Measurements from ENCODE around the gene KIAA0232.

KIAA0232 gene

GRCh38 chr4:6916587-6917460 is 134.3 kb downstream of the KIAA0232 start:
- DNase-seq (ENCODE audit: low read depth) = no peak

- no peak for DNase-seq (ENCODE audit: low read depth)
Observed at GRCh38 chr4:6917461-6918271, 135.1 kb downstream of the KIAA0232 start.

DNA sequence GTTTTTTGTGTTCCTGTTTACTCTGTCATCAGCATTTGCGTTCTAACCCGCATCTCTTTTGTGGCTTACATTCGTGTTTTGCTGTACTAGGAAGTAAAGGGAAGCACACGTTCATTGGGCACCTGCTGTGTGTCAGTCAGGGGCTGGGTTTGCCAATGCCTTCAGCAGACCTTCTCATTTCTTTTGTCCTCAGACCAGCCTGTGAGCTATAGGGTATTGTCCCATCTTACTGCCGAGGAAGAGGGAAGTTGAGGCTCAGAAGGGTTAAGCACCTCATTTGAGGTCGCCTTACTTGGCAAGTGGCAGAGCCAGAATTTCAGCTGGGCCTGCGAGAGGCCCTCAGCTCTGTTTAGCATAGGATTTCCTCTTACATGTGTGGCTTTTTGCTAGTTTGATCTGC is 135.8 kb downstream of the KIAA0232 start:
- DNase-seq (ENCODE audit: low read depth) = no peak

DNA sequence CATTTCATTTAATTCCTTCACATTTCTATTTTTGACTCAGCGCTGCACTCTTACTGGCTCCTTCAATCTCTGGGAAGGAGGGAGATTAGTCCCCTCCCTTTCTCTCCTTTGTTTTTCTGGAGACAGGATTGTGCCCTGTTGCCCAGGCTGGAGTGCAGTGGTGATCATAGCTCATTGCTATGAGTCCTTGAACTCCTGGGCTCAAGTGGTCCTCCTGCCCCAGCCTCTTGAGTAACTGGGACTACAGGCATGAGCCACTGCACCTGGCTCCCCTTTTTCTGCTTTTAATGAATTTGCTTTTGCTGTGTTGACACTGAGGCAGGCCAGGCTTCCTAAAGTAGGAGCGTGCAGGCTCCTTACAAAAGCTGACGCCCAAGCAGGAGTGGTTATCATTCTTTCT is 137.6 kb downstream of the KIAA0232 start:
- DNase-seq (ENCODE audit: low read depth) = no peak

- DNase-seq (ENCODE audit: low read depth) = no peak
Observed at GRCh38 chr4:6923507-6923906, 141.0 kb downstream of the KIAA0232 start.

DNA sequence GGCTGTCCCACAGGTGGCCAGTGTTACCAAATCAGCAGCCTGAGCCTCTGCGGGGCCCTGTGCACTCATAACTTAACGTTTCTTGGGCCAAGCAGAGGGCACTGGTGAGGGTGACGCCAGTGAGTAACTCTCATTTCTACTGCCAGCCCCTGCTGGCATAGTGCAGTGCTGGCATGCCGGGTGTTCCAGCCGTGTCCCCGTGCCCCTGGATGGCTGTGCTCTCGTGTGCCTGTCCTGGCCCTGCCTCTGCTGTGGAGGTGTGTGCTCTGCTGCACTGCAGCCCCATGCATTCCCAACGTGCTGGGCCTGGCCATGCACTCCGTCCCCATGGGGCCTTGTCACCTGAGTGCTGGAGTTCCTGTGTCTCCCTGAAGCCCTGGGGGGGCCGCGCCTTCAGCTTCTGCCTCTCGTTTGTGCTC is 141.8 kb downstream of the KIAA0232 start:
- DNase-seq (ENCODE audit: low read depth) = no peak

GRCh38 chr4:6925357-6925836 is 142.9 kb downstream of the KIAA0232 start:
- DNase-seq (ENCODE audit: low read depth) = no peak

DNA sequence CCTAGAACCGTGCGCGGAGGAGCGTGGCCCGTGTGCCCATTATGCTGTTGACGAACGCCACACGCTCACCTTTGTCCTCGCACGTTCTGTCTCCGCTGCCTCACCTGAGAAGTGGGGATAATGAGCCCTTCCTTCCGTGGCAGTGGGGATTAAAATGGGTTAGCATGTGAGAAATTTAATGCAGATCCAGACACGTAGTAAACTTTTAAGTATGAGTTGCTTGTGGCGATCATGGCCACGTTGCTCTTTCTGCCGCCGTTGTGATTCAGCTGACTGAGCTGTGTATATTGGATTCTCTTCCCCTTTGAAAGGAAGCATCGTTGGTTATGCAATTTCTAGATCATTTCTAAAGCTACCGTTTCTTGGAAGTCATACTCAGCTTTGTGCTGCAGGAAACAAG is 143.6 kb downstream of the KIAA0232 start:
- DNase-seq (ENCODE audit: low read depth) = no peak

- no peak for DNase-seq (ENCODE audit: low read depth)
Observed at GRCh38 chr4:6926681-6927478, 144.4 kb downstream of the KIAA0232 start.

GRCh38 chr4:6928081-6928480 is 145.6 kb downstream of the KIAA0232 start:
- no peak for DNase-seq (ENCODE audit: low read depth)

DNA sequence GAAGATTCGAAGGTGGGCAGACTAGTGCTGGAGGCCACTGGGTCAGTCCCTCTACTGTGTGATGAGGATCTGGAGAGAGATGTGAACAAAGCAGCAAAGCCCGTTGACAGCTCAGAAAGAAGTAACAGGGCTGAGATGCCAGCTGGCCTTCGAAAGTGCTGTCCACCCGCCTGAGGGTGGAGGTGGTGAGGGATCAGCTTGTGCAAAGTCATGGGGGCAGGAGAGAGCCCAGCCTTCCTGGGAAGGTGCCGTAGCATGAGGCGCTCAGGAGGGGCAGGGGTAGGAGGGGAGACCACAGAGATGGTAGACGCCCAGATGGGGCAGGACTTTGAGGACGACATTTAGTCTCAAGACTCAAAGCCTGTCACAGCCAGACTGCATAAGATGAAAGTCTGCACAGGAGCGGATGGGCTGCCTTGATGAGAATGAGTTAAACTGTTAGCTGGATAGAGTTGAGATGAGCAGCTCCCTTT is 146.8 kb downstream of the KIAA0232 start:
- no peak for DNase-seq (ENCODE audit: low read depth)

DNA sequence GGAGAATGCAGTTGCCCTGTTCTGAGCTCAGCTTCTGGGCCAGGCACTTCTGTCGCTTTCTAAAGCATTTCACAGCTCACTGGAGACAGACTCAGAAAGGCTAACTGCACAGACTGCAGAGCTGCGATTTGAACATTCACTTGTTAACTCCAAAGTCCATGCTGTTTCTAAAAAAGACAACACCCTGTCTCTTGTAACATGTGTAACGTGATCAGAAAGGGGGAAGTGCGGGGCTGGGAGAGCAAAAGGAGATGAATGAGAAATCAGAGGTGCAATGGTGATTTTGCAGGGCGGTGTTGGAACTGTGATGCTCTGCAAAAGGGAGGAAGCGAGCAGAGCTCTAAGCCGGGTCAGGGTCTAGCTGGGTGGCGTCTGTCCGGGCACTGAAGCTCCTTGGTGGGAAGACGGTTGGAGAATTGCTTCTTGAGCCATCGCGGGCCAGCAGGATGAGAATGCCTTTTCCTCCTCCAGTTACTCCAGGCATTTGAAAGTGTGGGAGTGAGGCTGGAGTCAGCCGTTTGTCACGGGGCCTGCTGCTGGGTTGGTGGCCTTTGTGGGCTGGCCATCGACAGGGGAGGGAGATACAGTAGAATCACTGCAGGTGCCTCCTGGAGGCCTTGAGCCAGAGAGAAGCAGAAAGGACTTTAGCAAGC is 147.4 kb downstream of the KIAA0232 start:
- no peak for DNase-seq (ENCODE audit: low read depth)

DNA sequence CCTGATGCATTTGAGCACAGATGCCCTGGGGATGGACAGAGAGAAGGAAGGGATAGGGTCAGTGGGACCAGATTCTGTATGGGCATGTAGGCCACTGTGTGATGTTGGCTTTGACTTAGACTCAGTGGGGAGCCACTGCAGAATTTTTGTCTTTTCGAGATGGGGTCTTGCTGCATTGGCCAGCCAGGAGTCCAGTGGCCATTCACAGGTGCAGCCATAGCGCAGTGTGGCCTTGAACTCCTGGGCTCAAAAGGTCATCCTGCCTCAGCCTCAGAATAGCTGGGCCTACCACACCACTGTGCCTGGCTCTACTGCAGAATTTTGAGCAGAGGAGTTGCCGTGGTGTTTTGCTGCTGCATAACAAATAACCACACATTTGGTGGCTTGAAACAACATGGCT is 149.9 kb downstream of the KIAA0232 start:
- DNase-seq (ENCODE audit: low read depth) = no peak

DNA sequence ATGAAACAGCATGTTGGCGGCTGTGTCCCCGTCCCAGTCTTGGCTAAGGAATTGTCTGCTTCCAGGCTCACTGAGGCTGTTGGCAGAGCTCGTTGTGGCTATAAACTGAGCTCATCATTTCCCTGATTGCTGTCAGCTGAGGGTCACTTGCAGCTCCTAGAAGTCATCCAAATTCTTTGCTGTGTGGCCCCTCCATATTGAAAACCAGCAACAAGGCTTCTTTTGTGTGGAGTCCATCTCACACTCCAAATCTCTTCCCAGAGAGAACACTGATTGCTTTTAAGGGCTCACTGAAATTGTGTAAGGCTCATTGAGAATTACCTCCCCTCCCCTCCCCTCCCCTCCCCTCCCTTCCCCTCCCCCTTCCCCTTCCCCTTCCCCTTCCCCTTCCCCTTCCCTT is 150.4 kb downstream of the KIAA0232 start:
- no peak for DNase-seq (ENCODE audit: low read depth)
